ENCODE results near the gene TMEM163. TPM values are rescaled to one million over a fixed set of nuclear protein-coding genes. Genes with fewer than 3 reads are reported as not detected.

The TMEM163 gene
- total RNA-seq, 1 experiment from 2014 or later: 0.12 TPM

DNA sequence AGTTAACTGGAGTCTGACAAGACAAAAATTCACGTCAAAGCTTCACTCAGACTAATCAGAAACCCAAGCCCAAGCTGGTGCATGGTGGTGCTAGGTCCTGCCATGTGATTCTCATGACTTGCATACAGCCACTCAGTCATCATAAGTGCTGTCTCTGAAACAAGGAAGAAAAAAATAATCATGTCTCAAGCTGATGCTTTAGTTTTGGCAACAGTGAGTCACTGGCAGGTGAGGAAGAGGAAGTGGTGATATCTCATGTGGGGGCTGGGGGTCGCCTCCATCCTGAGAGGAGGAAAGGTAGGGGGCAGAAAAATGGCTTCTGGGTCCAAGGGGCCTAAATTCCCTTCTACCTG lies 136.3 kb downstream of the TMEM163 start (continued):
- TF ChIP-seq POLR2AphosphoS5 (IDR thresholded peaks at IDR 0.05; ENCODE audit: low read depth, low read length) (no peak), SIN3A (IDR thresholded peaks at IDR 0.05; ENCODE audit: low read depth) (no peak), SRF (IDR thresholded peaks at IDR 0.05; ENCODE audit: low read depth) (no peak)
- TF ChIP-seq, protein P1, sequence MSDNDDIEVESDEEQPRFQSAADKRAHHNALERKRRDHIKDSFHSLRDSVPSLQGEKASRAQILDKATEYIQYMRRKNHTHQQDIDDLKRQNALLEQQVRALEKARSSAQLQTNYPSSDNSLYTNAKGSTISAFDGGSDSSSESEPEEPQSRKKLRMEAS (IDR thresholded peaks at IDR 0.05): no peak

- TF ChIP-seq RAD21 (IDR thresholded peaks at IDR 0.05; ENCODE audit: low read depth): no peak
- Histone ChIP-seq H3K4me2 (ENCODE audit: low read length) (no peak overlapping the region), H3K4me1 (ENCODE audit: control insufficient read depth in 1 of 2, insufficient read depth in 2 of 2, low read length in 2 of 2) (no peaks in the 10 kb centered on the region), H3K27ac (ENCODE audit: low read depth, low read length) (no peak overlapping the region), H3K9me2 (ENCODE audit: insufficient read depth) (no peaks in the 10 kb centered on the region), H3K4me3 (replicated peaks in 1 of 2; ENCODE audit: low read depth in 1 of 2, low read length in 2 of 2) (no peak overlapping the region), H3K9me3 (ENCODE audit: control insufficient read depth in 1 of 2, insufficient read depth in 1 of 2, low read depth in 1 of 2, low read length in 2 of 2) (no peaks in the 10 kb centered on the region), H3K27me3 (ENCODE audit: insufficient read depth, low read length) (peaks cover 11% of the 10 kb centered on the region; the same call in 1 of the 2 replicates), H3K79me2 (ENCODE audit: insufficient read depth, low read length) (no peaks in the 10 kb centered on the region), H2AFZ (ENCODE audit: low read depth, low read length, poor library complexity, severe bottlenecking) (no peak overlapping the region), H3K9ac (ENCODE audit: low read length) (no peak overlapping the region), H3K36me3 (ENCODE audit: control insufficient read depth in 1 of 2, insufficient read depth in 2 of 2, low read length in 2 of 2) (no peaks in the 10 kb centered on the region), H4K20me1 (ENCODE audit: insufficient read depth) (no peaks in the 10 kb centered on the region)
- POLR2A ChIA-PET: no interaction called here
- CTCF ChIA-PET: no interaction called here
- DNase-seq (ENCODE audit: low read depth, low spot score): no peak
- no TSS peak for BruUV-seq (replicated peaks)
- RAD21 ChIA-PET (ENCODE audit: low non-redundant PET in 1 of 2, low total read pairs in 2 of 2, uncharacterized antibody in 2 of 2, unreplicated experiment in 2 of 2): no interaction called here
- intact Hi-C loops (cut with micrococcal nuclease): no loop called here
- no peak for ATAC-seq
Measured at GRCh38 chr2:134581877-134582546, 136.8 kb downstream of the TMEM163 start.

DNA sequence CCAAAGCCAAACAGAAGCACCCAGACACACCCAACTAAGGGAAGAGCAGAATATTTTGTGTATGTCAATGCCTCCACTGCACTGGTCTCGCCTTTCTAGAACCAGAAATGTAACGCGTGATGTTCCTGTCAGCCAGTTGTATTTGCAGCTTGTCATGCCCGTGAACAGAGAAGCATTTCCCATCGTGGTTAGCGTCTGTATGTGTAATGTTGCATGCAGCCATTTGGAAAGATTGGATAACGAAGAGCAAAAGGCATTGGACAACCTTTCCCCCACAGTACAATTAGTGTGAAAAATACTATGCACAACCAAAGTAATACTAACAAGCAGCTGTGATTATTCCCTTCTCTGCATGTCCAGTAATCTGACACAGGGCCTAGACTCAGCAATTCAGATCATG lies 140.5 kb downstream of the TMEM163 start:
- H3K27me3 ChIP-seq (ENCODE audit: insufficient read depth, low read length): peaks cover 11% of the 10 kb centered on the region; the same call in 1 of the 2 replicates
- DNase-seq (ENCODE audit: low read depth, low spot score) (no peak), ATAC-seq (no peak)
- no peaks in the 10 kb centered on the region for H3K79me2 ChIP-seq (ENCODE audit: insufficient read depth, low read length)
- no peak overlapping the region for H2AFZ ChIP-seq (ENCODE audit: low read depth, low read length, poor library complexity, severe bottlenecking)
- ChIA-PET RAD21 (ENCODE audit: low non-redundant PET in 1 of 2, low total read pairs in 2 of 2, uncharacterized antibody in 2 of 2, unreplicated experiment in 2 of 2) (no interaction called here), POLR2A (no interaction called here), CTCF (no interaction called here)
- no TSS peak for BruUV-seq (replicated peaks)
- H3K4me2 ChIP-seq (ENCODE audit: low read length): no peak overlapping the region
- H3K9me3 ChIP-seq (ENCODE audit: control insufficient read depth in 1 of 2, insufficient read depth in 1 of 2, low read depth in 1 of 2, low read length in 2 of 2): no peaks in the 10 kb centered on the region
- H3K9me2 ChIP-seq (ENCODE audit: insufficient read depth): no peaks in the 10 kb centered on the region
- intact Hi-C loops (cut with micrococcal nuclease): no loop called here
- H3K4me1 ChIP-seq (ENCODE audit: control insufficient read depth in 1 of 2, insufficient read depth in 2 of 2, low read length in 2 of 2): no peaks in the 10 kb centered on the region
- no peak overlapping the region for H3K27ac ChIP-seq (ENCODE audit: low read depth, low read length)
- H3K4me3 ChIP-seq (replicated peaks in 1 of 2; ENCODE audit: low read depth in 1 of 2, low read length in 2 of 2): no peak overlapping the region
- no peak overlapping the region for H3K9ac ChIP-seq (ENCODE audit: low read length)
- H4K20me1 ChIP-seq (ENCODE audit: insufficient read depth): no peaks in the 10 kb centered on the region
- no peaks in the 10 kb centered on the region for H3K36me3 ChIP-seq (ENCODE audit: control insufficient read depth in 1 of 2, insufficient read depth in 2 of 2, low read length in 2 of 2)
- no peak for TF ChIP-seq TCF7L2 (IDR thresholded peaks at IDR 0.05; ENCODE audit: borderline replicate concordance, extremely low read depth, insufficient read depth, insufficient read length)
- TF ChIP-seq, protein P2, sequence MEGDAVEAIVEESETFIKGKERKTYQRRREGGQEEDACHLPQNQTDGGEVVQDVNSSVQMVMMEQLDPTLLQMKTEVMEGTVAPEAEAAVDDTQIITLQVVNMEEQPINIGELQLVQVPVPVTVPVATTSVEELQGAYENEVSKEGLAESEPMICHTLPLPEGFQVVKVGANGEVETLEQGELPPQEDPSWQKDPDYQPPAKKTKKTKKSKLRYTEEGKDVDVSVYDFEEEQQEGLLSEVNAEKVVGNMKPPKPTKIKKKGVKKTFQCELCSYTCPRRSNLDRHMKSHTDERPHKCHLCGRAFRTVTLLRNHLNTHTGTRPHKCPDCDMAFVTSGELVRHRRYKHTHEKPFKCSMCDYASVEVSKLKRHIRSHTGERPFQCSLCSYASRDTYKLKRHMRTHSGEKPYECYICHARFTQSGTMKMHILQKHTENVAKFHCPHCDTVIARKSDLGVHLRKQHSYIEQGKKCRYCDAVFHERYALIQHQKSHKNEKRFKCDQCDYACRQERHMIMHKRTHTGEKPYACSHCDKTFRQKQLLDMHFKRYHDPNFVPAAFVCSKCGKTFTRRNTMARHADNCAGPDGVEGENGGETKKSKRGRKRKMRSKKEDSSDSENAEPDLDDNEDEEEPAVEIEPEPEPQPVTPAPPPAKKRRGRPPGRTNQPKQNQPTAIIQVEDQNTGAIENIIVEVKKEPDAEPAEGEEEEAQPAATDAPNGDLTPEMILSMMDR (IDR thresholded peaks at IDR 0.05 in 2 of 3, conservative IDR thresholded peaks at IDR 0.05 in 1 of 3; ENCODE audit: borderline replicate concordance in 1 of 3, insufficient read depth in 1 of 3, low read depth in 2 of 3, low read length in 2 of 3): no peak
- TF ChIP-seq YY1 (IDR thresholded peaks at IDR 0.05; ENCODE audit: extremely low read depth, insufficient replicate concordance, low read depth, low read length): no peak
- TF ChIP-seq, protein P3, sequence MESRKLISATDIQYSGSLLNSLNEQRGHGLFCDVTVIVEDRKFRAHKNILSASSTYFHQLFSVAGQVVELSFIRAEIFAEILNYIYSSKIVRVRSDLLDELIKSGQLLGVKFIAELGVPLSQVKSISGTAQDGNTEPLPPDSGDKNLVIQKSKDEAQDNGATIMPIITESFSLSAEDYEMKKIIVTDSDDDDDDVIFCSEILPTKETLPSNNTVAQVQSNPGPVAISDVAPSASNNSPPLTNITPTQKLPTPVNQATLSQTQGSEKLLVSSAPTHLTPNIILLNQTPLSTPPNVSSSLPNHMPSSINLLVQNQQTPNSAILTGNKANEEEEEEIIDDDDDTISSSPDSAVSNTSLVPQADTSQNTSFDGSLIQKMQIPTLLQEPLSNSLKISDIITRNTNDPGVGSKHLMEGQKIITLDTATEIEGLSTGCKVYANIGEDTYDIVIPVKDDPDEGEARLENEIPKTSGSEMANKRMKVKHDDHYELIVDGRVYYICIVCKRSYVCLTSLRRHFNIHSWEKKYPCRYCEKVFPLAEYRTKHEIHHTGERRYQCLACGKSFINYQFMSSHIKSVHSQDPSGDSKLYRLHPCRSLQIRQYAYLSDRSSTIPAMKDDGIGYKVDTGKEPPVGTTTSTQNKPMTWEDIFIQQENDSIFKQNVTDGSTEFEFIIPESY (IDR thresholded peaks at IDR 0.05; ENCODE audit: extremely low read depth, insufficient replicate concordance, low read length): no peak
- no peak for TF ChIP-seq POLR2A (IDR thresholded peaks at IDR 0.05; ENCODE audit: borderline replicate concordance, extremely low read depth, insufficient read depth, insufficient read length)
- TF ChIP-seq, protein P4, sequence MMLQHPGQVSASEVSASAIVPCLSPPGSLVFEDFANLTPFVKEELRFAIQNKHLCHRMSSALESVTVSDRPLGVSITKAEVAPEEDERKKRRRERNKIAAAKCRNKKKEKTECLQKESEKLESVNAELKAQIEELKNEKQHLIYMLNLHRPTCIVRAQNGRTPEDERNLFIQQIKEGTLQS (IDR thresholded peaks at IDR 0.05): no peak
- TF ChIP-seq EZH2 (IDR thresholded peaks at IDR 0.05): no peak
- TF ChIP-seq ZFX (IDR thresholded peaks at IDR 0.05): no peak
- no peak for TF ChIP-seq EGR1 (IDR thresholded peaks at IDR 0.05; ENCODE audit: low read depth)
- no peak for TF ChIP-seq SIN3A (IDR thresholded peaks at IDR 0.05; ENCODE audit: low read depth)
- TF ChIP-seq ELF1 (IDR thresholded peaks at IDR 0.05; ENCODE audit: borderline replicate concordance, low read depth): no peak

Data from HCT116 (cell line).